Natural killer cell (primary cell): ENCODE data around the gene KCNC2. TPM values are rescaled to one million over a fixed set of nuclear protein-coding genes. Genes with fewer than 3 reads are reported as not detected.

Experiments
- ATAC-seq, 3 donors: fragments of 150-1000 bp in 2 of 3; fragments of 200-7000 bp in 1 of 3; cut with Tn5 transposase; 1 replicate in 1 of 3; 2 replicates in 2 of 3; pipeline ENCODE4 v1.10.0; 2021; ENCODE audit warnings: mild to moderate bottlenecking in 2 of 3, moderate library complexity in 2 of 3
- DNase-seq, 2 donors: peaks; one replicate each; pipeline versions ENCODE4 v3.0.0 to v3.0.0-alpha.2; 2013 to 2021; ENCODE audit warnings: mixed read lengths in 1 of 2
- H3K27ac ChIP-seq: one replicate; pipeline ENCODE4 v1.5.1; 2013; ENCODE audit warnings: mild to moderate bottlenecking, low read length
- H3K27me3 ChIP-seq: one replicate; pipeline ENCODE4 v1.6.1; 2013; ENCODE audit warnings: low read length; ENCODE audit not compliant: control insufficient read depth, insufficient read depth
- H3K36me3 ChIP-seq: one replicate; pipeline ENCODE4 v1.6.1; 2013; ENCODE audit warnings: low read length; ENCODE audit not compliant: control insufficient read depth, insufficient read depth
- H3K4me1 ChIP-seq: one replicate; pipeline ENCODE4 v1.6.1; 2013; ENCODE audit warnings: low read length; ENCODE audit not compliant: control insufficient read depth, insufficient read depth
- H3K4me3 ChIP-seq: one replicate; pipeline ENCODE4 v1.5.1; 2013; ENCODE audit warnings: low read length
- H3K9me3 ChIP-seq: one replicate; pipeline ENCODE4 v1.6.1; 2013; ENCODE audit warnings: low read length; ENCODE audit not compliant: control insufficient read depth, insufficient read depth
- H3K27ac Mint-ChIP-seq, 2 donors: one replicate each; pipeline ENCODE4 v1.8.0; 2022; ENCODE audit warnings: mild to moderate bottlenecking in 2 of 2, mixed read lengths in 2 of 2, moderate library complexity in 1 of 2
- H3K27me3 Mint-ChIP-seq, 2 donors: one replicate each; pipeline ENCODE4 v1.8.0; 2022; ENCODE audit warnings: low read depth in 2 of 2, mixed read lengths in 2 of 2
- H3K36me3 Mint-ChIP-seq: one replicate; pipeline ENCODE4 v1.8.0; 2022; ENCODE audit warnings: mixed read lengths
- H3K4me1 Mint-ChIP-seq, 2 donors: one replicate each; pipeline ENCODE4 v1.8.0; 2022; ENCODE audit warnings: mixed read lengths in 2 of 2
- H3K4me3 Mint-ChIP-seq: one replicate; pipeline ENCODE4 v1.8.0; 2022; ENCODE audit warnings: mild to moderate bottlenecking, moderate library complexity, mixed read lengths
- H3K9me3 Mint-ChIP-seq, 2 donors: one replicate each; pipeline ENCODE4 v1.8.0; 2022; ENCODE audit warnings: mixed read lengths in 2 of 2
- WGBS: methylation state at CpG from one replicate; pipeline ENCODE4 v1.1.7; 2013; ENCODE audit warnings: missing lambda C conversion rate; ENCODE audit not compliant: insufficient coverage; 5-methylcytosine and 5-hydroxymethylcytosine counted together
- intact Hi-C: fragments of 100-400 bp; cut with micrococcal nuclease; formaldehyde crosslinking; loops from one replicate; pipeline ENCODE4 v1.14.2; 2022
- total RNA-seq, 4 donors: library from RNA; stranded (reverse); fragments of 120-200 nt in 1 of 4; gene quantifications; one replicate each; pipeline versions ENCODE4 v1.2.3 to v1.2.4, GENCODE V29; 2013 to 2022
- TF ChIP-seq, protein P1 (sequence below): fragments of 200-600 bp; IDR thresholded peaks from one replicate; pipeline ENCODE4 v1.8.0; 2022; ENCODE audit warnings: antibody characterized with exemption

The KCNC2 gene
- total RNA-seq, 3 donors from 2014 or later (not counting 1 experiment from before 2014, with no cell fraction given): not detected

DNA sequence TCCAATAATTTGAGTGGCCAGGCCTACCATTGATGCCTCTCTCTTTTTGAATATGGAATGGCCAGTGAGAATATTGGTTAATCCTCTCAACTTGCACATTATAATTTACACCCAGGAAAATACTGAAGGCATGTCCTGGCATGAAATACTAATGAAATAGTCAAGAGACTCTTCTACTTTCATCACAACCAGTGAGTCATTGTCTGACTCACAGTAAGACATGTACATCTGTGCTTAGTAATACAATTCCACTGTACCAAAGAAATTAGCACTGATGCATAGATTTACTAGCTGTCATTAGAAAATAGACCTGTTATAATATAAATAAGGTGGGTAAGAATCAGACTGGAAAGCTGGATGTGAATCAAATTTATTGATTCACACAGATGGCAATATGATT lies 31.6 kb downstream of the KCNC2 start:
- Mint-ChIP-seq H3K27ac (no peak overlapping the region), H3K36me3 (no peaks in the 10 kb centered on the region), H3K27me3 (no peaks in the 10 kb centered on the region), H3K9me3 (peaks cover 0 to 4% of the 10 kb centered on the region in 2 donors), H3K4me3 (no peak overlapping the region), H3K4me1 (no peaks in the 10 kb centered on the region)
- no peak for DNase-seq
- no peaks in the 10 kb centered on the region for H3K4me1 ChIP-seq
- intact Hi-C loops: no loop called here
- ATAC-seq: no peak
- no peaks in the 10 kb centered on the region for H3K36me3 ChIP-seq
- no peaks in the 10 kb centered on the region for H3K9me3 ChIP-seq
- TF ChIP-seq, protein P1, sequence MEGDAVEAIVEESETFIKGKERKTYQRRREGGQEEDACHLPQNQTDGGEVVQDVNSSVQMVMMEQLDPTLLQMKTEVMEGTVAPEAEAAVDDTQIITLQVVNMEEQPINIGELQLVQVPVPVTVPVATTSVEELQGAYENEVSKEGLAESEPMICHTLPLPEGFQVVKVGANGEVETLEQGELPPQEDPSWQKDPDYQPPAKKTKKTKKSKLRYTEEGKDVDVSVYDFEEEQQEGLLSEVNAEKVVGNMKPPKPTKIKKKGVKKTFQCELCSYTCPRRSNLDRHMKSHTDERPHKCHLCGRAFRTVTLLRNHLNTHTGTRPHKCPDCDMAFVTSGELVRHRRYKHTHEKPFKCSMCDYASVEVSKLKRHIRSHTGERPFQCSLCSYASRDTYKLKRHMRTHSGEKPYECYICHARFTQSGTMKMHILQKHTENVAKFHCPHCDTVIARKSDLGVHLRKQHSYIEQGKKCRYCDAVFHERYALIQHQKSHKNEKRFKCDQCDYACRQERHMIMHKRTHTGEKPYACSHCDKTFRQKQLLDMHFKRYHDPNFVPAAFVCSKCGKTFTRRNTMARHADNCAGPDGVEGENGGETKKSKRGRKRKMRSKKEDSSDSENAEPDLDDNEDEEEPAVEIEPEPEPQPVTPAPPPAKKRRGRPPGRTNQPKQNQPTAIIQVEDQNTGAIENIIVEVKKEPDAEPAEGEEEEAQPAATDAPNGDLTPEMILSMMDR: no peak
- no peak overlapping the region for H3K27ac ChIP-seq
- no peak overlapping the region for H3K4me3 ChIP-seq
- no peaks in the 10 kb centered on the region for H3K27me3 ChIP-seq

DNA sequence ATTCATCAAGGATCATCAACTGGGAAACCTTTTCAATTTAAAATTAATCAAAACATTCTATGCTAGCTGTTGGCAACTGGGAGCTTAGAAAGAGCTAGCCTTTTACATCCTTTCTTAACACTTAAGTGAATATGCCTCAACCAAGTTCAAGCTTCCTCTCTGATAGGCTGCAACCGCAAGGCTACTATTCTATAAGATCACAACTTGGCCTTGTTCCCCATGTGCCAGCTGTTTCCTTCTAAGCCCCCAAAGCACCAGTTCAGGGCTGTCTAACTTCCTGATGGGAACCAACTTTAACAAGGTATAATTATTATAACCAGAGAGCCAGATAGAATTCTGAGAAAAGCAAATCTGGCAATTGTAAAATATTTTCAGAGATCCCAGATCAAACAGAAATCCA lies 37.0 kb downstream of the KCNC2 start:
- WGBS: 21% methylated on average over 1 of the region's 1 CpG
- no peaks in the 10 kb centered on the region for H3K4me1 Mint-ChIP-seq

DNA sequence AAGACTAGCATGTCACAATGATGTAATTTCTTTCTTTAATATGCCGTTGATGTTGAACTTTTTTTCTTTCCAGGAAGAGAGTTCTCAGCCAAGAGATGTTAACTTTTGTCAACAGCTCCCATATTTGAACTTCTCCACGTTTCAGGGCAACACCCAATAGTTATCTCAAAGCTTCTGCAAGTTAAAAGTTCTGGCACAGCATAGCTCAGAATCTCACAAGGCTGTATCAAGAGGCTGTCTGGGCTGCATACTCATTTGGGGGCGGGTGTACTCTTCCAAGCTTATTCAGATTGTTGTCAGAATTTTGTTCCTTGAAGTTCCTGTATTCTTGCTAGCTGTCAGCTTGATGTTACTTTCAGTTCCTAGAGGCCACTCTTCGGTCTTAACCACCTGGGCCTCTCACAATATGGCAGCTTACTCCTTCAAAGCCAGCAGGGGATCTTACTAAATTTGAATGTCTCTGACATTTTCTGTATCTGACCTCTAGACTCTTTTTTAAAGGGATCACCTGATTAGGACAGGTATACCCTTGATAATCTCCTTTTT lies 38.9 kb downstream of the KCNC2 start:
- Mint-ChIP-seq H3K4me3 (no peak overlapping the region), H3K4me1 (no peaks in the 10 kb centered on the region), H3K9me3 (peaks cover 3 to 5% of the 10 kb centered on the region in 2 donors), H3K27me3 (no peaks in the 10 kb centered on the region), H3K36me3 (no peaks in the 10 kb centered on the region), H3K27ac (no peak overlapping the region)
- intact Hi-C loops: no loop called here
- H3K4me1 ChIP-seq: no peaks in the 10 kb centered on the region
- DNase-seq (no peak), ATAC-seq (no peak)
- no peaks in the 10 kb centered on the region for H3K36me3 ChIP-seq
- H3K27ac ChIP-seq: no peak overlapping the region
- WGBS: 52% methylated on average over 4 of the region's 4 CpGs
- TF ChIP-seq, protein P1: no peak
- no peaks in the 10 kb centered on the region for H3K9me3 ChIP-seq
- no peak overlapping the region for H3K4me3 ChIP-seq
- H3K27me3 ChIP-seq: no peaks in the 10 kb centered on the region

More for the DNA sequence above, 37.0 kb downstream of the KCNC2 start:
- DNase-seq: no peak
- Histone ChIP-seq H3K4me1 (no peaks in the 10 kb centered on the region), H3K27ac (no peak overlapping the region), H3K36me3 (no peaks in the 10 kb centered on the region), H3K27me3 (no peaks in the 10 kb centered on the region), H3K4me3 (no peak overlapping the region), H3K9me3 (no peaks in the 10 kb centered on the region)
- Mint-ChIP-seq H3K27ac (no peak overlapping the region), H3K4me3 (no peak overlapping the region), H3K9me3 (peaks cover 3 to 9% of the 10 kb centered on the region in 2 donors), H3K36me3 (no peaks in the 10 kb centered on the region), H3K27me3 (no peaks in the 10 kb centered on the region)
- TF ChIP-seq, protein P1: no peak
- intact Hi-C loops: no loop called here
- ATAC-seq: no peak

DNA sequence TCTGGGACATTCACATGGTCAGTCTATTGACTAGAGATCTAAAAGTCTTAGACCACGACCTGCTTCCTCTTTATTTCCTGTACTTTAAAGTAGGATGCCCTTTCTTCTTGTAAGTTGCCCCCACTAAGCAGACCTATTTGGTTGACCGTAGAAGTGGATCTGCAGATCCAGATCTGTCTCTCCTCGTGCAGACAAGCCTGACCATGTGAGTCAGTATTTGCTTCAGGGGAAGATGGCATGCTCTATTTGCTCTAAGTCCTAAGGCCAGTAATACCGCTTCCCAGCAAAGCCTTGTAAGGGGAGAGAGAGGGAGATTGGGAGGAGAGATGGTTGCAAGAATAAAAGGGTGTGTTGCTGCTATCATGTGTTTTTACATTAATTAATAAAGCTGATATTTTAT lies 46.8 kb downstream of the KCNC2 start:
- Histone ChIP-seq H3K4me1 (no peaks in the 10 kb centered on the region), H3K27me3 (no peaks in the 10 kb centered on the region), H3K4me3 (no peak overlapping the region), H3K27ac (no peak overlapping the region), H3K9me3 (no peaks in the 10 kb centered on the region), H3K36me3 (no peaks in the 10 kb centered on the region)
- 64% methylated on average over 4 of the region's 4 CpGs for WGBS
- DNase-seq (no peak), ATAC-seq (no peak)
- H3K4me1 Mint-ChIP-seq: no peaks in the 10 kb centered on the region
- intact Hi-C loops: no loop called here
- H3K27me3 Mint-ChIP-seq: no peaks in the 10 kb centered on the region
- no peak overlapping the region for H3K27ac Mint-ChIP-seq
- H3K4me3 Mint-ChIP-seq: no peak overlapping the region
- TF ChIP-seq, protein P1: no peak
- no peaks in the 10 kb centered on the region for H3K36me3 Mint-ChIP-seq
- no peaks in the 10 kb centered on the region for H3K9me3 Mint-ChIP-seq
